Measurements from ENCODE around the gene SLC13A5. TPM values are rescaled to one million over a fixed set of nuclear protein-coding genes. Genes with fewer than 3 reads are reported as not detected.

Gene SLC13A5
- total RNA-seq, 2 experiments from 2014 or later: not detected

DNA sequence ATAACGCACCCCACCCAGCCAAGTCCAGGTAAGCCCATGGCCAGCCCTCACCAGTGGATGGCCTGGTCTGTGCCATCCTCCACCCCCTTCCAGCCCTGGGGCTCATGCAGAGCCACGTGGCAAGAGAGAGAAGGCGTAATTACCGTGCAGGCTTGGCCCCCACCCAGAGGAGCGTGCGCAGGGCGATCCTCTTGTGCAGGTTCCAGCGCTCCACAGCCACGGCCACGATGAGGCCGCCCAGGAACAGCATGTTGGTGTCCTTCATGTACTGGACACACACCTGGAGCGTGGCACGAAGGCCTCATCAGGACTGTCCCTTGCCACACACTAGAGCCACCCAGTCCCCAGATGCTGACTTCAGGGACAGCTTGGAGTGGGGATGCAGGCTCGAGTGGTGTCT lies 6.7 kb downstream of the SLC13A5 start:
- Histone ChIP-seq H3K27me3 (ENCODE audit: control insufficient read depth in 1 of 2, insufficient read depth in 2 of 2, low read length in 2 of 2) (peaks cover 4 to 24% of the 10 kb centered on the region in 2 experiments), H3K4me3 (ENCODE audit: low read length) (no peak overlapping the region), H3K9me3 (ENCODE audit: control insufficient read depth in 1 of 2, insufficient read depth in 1 of 2, low read length in 2 of 2) (no peaks in the 10 kb centered on the region), H3K36me3 (ENCODE audit: insufficient read depth, low read length) (no peaks in the 10 kb centered on the region), H3K27ac (ENCODE audit: low read depth in 1 of 2, low read length in 2 of 2) (no peak overlapping the region), H3K4me1 (ENCODE audit: insufficient read depth, low read length) (no peaks in the 10 kb centered on the region)
- DNase-seq (no peak), ATAC-seq (ENCODE audit: poor library complexity) (no peak)
- no peak overlapping the region for H3K4me3 Mint-ChIP-seq
- no peaks in the 10 kb centered on the region for H3K36me3 Mint-ChIP-seq (ENCODE audit: low read depth)
- POLR2A ChIA-PET: no interaction called here
- no peaks in the 10 kb centered on the region for H3K4me1 Mint-ChIP-seq (ENCODE audit: low read depth)
- no peak overlapping the region for H3K27ac Mint-ChIP-seq
- TF ChIP-seq, protein P1, sequence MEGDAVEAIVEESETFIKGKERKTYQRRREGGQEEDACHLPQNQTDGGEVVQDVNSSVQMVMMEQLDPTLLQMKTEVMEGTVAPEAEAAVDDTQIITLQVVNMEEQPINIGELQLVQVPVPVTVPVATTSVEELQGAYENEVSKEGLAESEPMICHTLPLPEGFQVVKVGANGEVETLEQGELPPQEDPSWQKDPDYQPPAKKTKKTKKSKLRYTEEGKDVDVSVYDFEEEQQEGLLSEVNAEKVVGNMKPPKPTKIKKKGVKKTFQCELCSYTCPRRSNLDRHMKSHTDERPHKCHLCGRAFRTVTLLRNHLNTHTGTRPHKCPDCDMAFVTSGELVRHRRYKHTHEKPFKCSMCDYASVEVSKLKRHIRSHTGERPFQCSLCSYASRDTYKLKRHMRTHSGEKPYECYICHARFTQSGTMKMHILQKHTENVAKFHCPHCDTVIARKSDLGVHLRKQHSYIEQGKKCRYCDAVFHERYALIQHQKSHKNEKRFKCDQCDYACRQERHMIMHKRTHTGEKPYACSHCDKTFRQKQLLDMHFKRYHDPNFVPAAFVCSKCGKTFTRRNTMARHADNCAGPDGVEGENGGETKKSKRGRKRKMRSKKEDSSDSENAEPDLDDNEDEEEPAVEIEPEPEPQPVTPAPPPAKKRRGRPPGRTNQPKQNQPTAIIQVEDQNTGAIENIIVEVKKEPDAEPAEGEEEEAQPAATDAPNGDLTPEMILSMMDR (IDR thresholded peaks at IDR 0.05): no peak
- no peaks in the 10 kb centered on the region for H3K9me3 Mint-ChIP-seq
- CTCF ChIA-PET: no interaction called here
- H3K27me3 Mint-ChIP-seq: peaks cover 70% of the 10 kb centered on the region
- intact Hi-C loops (cut with DNase I, micrococcal nuclease): no loop called here

DNA sequence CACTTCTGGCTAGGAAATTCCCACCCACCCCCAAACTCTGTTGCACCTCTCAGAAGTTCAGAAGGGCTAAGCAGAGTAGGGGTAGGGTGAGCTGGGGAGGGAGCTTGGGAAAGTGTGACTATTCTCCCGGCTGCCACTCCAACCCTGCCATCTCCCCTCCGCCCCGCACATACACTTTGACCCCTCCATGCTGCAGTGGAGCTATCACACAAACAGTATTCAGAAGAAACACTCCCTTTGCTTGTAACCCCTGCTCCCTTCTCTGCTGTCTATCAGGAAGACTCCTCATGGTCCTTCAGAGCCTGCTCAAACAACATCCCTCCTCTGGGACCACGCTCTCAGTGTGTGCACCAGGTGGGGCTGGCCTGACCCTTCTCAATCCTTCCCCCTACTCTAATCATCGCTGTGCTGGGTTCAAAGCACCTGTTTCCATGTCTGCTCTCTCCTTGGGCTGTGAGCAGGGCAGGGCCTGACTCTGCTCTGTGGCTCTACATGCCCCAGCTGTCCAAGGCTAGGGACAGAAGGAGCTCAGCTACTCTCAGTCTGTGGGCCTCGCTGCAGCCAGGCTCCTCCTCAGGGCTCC lies 8.6 kb downstream of the SLC13A5 start:
- Mint-ChIP-seq H3K27me3 (peaks cover 51% of the 10 kb centered on the region), H3K27ac (no peak overlapping the region), H3K9me3 (no peaks in the 10 kb centered on the region), H3K4me1 (ENCODE audit: low read depth) (no peaks in the 10 kb centered on the region), H3K4me3 (no peak overlapping the region), H3K36me3 (ENCODE audit: low read depth) (no peaks in the 10 kb centered on the region)
- Histone ChIP-seq H3K36me3 (ENCODE audit: insufficient read depth, low read length) (no peaks in the 10 kb centered on the region), H3K27me3 (ENCODE audit: control insufficient read depth in 1 of 2, insufficient read depth in 2 of 2, low read length in 2 of 2) (peaks cover 0 to 15% of the 10 kb centered on the region in 2 experiments), H3K27ac (ENCODE audit: low read depth in 1 of 2, low read length in 2 of 2) (no peak overlapping the region), H3K4me1 (ENCODE audit: insufficient read depth, low read length) (no peaks in the 10 kb centered on the region), H3K4me3 (ENCODE audit: low read length) (no peak overlapping the region), H3K9me3 (ENCODE audit: control insufficient read depth in 1 of 2, insufficient read depth in 1 of 2, low read length in 2 of 2) (no peaks in the 10 kb centered on the region)
- ATAC-seq (ENCODE audit: poor library complexity) (no peak), DNase-seq (no peak)
- TF ChIP-seq, protein P1 (IDR thresholded peaks at IDR 0.05): no peak
- intact Hi-C loops (cut with DNase I, micrococcal nuclease): no loop called here
- ChIA-PET POLR2A (no interaction called here), CTCF (no interaction called here)

DNA sequence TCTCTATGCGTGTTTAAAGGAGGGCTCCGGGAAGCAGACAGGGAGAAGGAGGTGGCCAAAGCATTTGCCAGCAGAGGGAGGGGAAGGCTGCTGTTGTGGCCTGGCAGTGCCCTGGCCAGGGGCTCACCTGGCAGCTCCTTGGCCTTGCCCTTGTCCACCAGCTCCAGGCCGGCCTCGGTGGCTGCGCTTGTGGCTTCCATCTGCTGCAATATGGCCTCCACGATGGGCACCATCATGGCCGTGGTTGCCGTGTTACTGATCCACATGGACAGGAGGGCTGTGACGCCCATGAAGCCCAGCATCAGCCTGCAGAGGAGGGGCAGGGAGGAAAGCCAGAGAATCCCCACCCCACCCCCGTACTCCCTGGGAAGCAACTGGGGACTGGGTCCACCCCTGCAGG lies 9.4 kb downstream of the SLC13A5 start:
- intact Hi-C loops (cut with DNase I, micrococcal nuclease): no loop called here
- POLR2A ChIA-PET: no interaction called here
- H3K27me3 ChIP-seq (ENCODE audit: control insufficient read depth in 1 of 2, insufficient read depth in 2 of 2, low read length in 2 of 2): peaks cover 0 to 13% of the 10 kb centered on the region in 2 experiments
- CTCF ChIA-PET: no interaction called here
- Mint-ChIP-seq H3K36me3 (ENCODE audit: low read depth) (no peaks in the 10 kb centered on the region), H3K27ac (no peak overlapping the region), H3K4me1 (ENCODE audit: low read depth) (no peaks in the 10 kb centered on the region), H3K27me3 (peaks cover 46% of the 10 kb centered on the region), H3K9me3 (no peaks in the 10 kb centered on the region), H3K4me3 (no peak overlapping the region)
- H3K9me3 ChIP-seq (ENCODE audit: control insufficient read depth in 1 of 2, insufficient read depth in 1 of 2, low read length in 2 of 2): no peaks in the 10 kb centered on the region
- no peak overlapping the region for H3K4me3 ChIP-seq (ENCODE audit: low read length)
- DNase-seq (no peak), ATAC-seq (ENCODE audit: poor library complexity) (no peak)
- TF ChIP-seq, protein P1 (IDR thresholded peaks at IDR 0.05): no peak
- no peaks in the 10 kb centered on the region for H3K36me3 ChIP-seq (ENCODE audit: insufficient read depth, low read length)
- no peak overlapping the region for H3K27ac ChIP-seq (ENCODE audit: low read depth in 1 of 2, low read length in 2 of 2)
- no peaks in the 10 kb centered on the region for H3K4me1 ChIP-seq (ENCODE audit: insufficient read depth, low read length)
